SJCRH30 (cell line): Measurements from ENCODE around the gene MGAT5B. TPM values are rescaled to one million over a fixed set of nuclear protein-coding genes. Genes with fewer than 3 reads are reported as not detected.
A peak's percentile ranks its signal among the peaks of the same experiment; 100 is the strongest.

Experiments
- DNase-seq, 2 experiments: peaks; one replicate each; pipeline ENCODE4 v3.0.0-alpha.2; 2015 to 2020
- H3K27ac ChIP-seq: fragments of 250-450 bp; sonication (Bioruptor Pico); 2 replicates; pipeline ENCODE4 v1.5.1; 2020; ENCODE audit warnings: mild to moderate bottlenecking, moderate library complexity
- H3K27me3 ChIP-seq: fragments of 250-450 bp; sonication (Bioruptor Pico); 2 replicates; pipeline ENCODE4 v1.5.1; 2020; ENCODE audit warnings: mild to moderate bottlenecking, moderate library complexity
- H3K36me3 ChIP-seq: fragments of 250-450 bp; sonication (Bioruptor Pico); 2 replicates; pipeline ENCODE4 v1.5.1; 2020; ENCODE audit warnings: mild to moderate bottlenecking, moderate library complexity
- H3K4me1 ChIP-seq: fragments of 250-450 bp; sonication (Bioruptor Pico); 2 replicates; pipeline ENCODE4 v1.5.1; 2020; ENCODE audit warnings: mild to moderate bottlenecking, moderate library complexity
- H3K4me3 ChIP-seq: fragments of 250-450 bp; sonication (Bioruptor Pico); 2 replicates; pipeline ENCODE4 v1.5.1; 2020; ENCODE audit warnings: mild to moderate bottlenecking, moderate library complexity
- H3K9me3 ChIP-seq: fragments of 250-450 bp; sonication (Bioruptor Pico); replicated peaks from 2 replicates; pipeline ENCODE4 v1.5.1; 2020; ENCODE audit warnings: mild to moderate bottlenecking, moderate library complexity
- total RNA-seq: library from RNA; depleted of rRNA; stranded (reverse); fragments of >200 nt; shearing (Covaris generic); gene quantifications from 2 replicates; pipeline ENCODE4 v1.2.3, GENCODE V29; 2014

The MGAT5B gene
- total RNA-seq, 1 experiment from 2014 or later: 1.2 TPM

DNA sequence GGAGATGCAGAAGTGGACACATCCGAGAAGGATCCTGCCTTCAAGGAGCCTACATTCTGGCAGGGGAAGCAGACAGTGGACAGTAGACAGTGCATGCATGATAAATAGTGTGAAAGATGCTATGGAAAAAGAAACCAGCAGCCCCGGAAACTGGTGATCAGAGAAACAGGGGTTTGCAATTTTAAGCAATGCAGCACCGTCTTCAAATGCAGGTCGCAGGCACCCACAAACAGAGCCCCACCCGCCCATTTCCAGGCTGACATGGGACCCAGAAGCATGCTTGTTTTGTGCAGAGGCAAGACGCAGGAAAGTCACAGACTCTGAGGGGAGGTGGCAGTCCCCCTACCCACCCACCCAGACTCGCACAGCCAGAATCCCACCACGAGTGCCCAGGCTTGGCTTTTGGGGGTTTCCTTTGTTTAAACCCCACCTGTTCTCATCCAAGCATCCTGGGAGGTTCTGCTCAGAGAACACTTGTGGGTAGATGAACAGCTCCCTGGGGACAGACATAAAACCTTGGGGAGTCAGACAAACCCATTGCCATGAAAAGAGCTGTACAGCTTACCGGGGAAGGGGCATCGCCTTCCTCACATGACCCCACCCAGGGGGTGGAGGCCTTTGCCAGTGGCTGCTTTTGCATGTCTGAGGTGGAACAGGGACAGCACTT, 114.3 kb downstream of the MGAT5B start:
- H3K4me1 ChIP-seq: no peaks in the 10 kb centered on the region
- no peaks in the 10 kb centered on the region for H3K36me3 ChIP-seq
- peaks cover 30% of the 10 kb centered on the region for H3K27me3 ChIP-seq
- H3K9me3 ChIP-seq: peaks cover 4% of the 10 kb centered on the region
- H3K4me3 ChIP-seq: no peak overlapping the region
- DNase-seq: no peak
- H3K27ac ChIP-seq: no peak overlapping the region

DNA sequence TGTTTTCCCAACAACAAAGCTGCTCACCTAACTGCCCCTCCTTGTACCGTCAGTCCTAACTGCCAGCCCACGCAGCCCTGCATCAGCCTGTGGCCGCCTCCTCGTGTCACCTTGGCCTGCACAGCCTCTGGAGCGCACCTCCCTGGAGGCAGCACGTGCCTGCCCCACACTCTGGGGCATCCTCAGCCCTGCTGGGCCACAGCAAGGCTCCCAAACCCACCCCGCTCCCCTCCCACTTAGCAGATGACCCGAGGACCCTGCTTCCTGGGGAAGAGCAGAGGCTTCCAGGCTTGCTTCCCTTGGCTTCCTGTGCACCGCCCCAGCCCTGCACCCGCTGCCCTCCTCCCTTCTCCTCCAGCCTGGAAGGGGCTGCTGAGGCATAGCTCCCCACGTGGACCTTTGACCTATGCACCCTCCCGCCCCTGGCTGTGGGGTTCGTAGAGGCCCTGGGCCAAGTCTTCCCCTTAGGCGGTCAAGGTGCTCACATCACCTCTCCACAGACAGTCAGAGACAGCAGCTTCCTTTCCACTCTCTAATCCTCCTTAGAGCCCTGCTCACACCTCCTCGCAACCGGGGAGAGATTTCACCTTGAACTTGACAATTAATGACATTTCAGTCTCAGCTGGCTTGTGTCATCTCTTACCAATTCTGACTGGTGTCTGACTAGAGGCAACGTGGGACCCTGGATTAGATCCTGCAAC, 115.0 kb downstream of the MGAT5B start:
- H3K4me3 ChIP-seq: no peak overlapping the region
- DNase-seq: no peak
- H3K27ac ChIP-seq: no peak overlapping the region
- no peaks in the 10 kb centered on the region for H3K36me3 ChIP-seq
- no peaks in the 10 kb centered on the region for H3K4me1 ChIP-seq
- peaks cover 30% of the 10 kb centered on the region for H3K27me3 ChIP-seq
- peaks cover under 1% of the 10 kb centered on the region for H3K9me3 ChIP-seq

DNA sequence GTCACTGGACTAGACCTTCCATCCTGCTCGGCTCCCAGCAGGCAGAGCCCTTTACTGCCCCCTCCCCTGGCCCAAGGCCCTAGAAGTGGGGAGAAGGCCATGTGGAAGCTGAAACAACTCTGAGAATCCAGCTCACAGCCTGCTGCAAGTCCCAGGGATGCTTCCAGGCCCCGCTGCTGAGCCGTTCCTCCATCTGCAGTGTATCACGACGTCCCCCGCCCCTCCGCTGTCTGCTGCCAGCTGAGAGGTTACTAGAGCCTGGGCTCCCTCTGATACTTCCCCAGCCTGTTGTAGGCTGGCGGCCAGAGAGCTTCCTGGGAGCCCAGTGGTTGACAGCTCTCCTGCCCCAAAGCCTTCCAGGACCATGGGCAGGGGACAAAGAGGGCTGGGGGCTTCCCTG, 118.2 kb downstream of the MGAT5B start:
- DNase-seq: no peak
- no peak overlapping the region for H3K4me3 ChIP-seq
- H3K27me3 ChIP-seq: peaks cover 39% of the 10 kb centered on the region

DNA sequence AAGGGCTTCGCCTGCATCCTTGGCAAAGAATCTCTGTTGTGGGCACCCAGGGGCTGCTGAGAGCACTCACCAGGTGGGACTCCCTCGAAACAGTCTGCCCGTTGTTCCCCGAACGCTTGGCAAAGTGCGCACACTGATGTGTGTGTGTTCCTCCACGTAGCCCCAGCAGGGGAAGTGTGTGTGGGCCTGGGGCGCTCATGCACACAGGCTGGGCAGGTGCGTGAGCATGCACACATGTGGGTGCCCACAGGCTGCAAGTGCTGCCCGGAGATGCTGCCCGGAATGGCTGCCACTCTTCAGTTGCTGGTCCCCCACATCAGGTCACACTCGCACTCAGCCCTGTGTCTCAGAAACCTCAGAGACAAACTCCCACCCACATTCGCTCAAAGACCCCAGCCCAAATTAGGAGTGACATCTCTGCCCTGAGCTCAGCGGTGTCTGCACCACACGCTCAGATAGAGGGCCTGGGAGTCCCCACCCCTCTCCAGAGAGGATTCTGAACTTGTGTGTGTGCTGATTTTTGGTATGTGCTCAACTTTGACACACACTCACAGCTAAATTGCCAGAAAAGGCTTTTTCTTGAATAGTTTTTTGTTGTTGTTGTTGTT, 119.4 kb downstream of the MGAT5B start:
- H3K9me3 ChIP-seq: no peaks in the 10 kb centered on the region
- H3K27me3 ChIP-seq: peaks cover 42% of the 10 kb centered on the region
- H3K27ac ChIP-seq: no peak overlapping the region
- no peaks in the 10 kb centered on the region for H3K4me1 ChIP-seq
- DNase-seq: no peak
- H3K36me3 ChIP-seq: no peaks in the 10 kb centered on the region
- H3K4me3 ChIP-seq: no peak overlapping the region

More for the DNA sequence above, 118.2 kb downstream of the MGAT5B start:
- no peaks in the 10 kb centered on the region for H3K9me3 ChIP-seq
- H3K27ac ChIP-seq: no peak overlapping the region
- H3K36me3 ChIP-seq: no peaks in the 10 kb centered on the region
- no peaks in the 10 kb centered on the region for H3K4me1 ChIP-seq

DNA sequence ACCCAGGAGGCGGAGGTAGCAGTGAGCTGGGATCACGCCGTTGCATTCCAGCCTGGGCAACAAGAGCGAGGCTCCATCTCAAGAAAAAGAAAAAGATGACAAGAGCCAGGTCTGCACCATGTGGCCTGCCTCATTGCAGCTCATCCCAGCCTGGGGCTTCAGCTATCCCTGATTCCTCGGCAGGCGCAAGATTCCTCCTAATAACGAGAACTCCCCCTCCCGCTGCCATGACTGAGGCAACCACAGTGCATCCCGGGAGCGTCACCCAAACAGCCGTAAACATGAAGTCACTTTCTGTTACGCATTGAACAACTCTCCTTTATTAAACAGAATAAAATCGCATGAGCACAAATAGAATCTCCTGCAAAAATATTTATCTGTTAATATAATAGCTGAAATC, 120.6 kb downstream of the MGAT5B start:
- no peaks in the 10 kb centered on the region for H3K36me3 ChIP-seq
- no peak for DNase-seq
- H3K4me1 ChIP-seq: no peaks in the 10 kb centered on the region
- H3K4me3 ChIP-seq: no peak overlapping the region
- no peak overlapping the region for H3K27ac ChIP-seq
- H3K9me3 ChIP-seq: no peaks in the 10 kb centered on the region
- H3K27me3 ChIP-seq: peaks cover 42% of the 10 kb centered on the region

DNA sequence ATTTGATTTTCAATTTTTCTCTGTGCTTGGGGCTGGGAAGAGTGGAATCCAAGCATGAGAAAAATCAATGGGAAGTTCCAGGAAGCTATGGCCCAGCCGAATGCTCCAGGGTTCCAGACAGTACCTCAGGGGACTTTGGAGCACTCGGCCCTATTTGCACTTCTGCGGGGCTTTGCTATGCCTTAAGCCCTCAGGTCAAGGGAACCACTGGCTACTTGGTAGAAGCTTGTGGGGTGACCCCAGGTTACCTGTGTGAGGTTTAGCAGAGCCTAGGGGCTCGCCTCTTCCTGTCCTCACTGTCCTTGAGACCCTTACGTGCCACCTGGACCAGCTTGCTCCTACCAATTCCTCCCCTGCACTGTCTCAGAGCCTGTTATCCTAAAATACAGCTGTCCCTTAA, 121.3 kb downstream of the MGAT5B start:
- Histone ChIP-seq H3K4me1 (peaks cover 7% of the 10 kb centered on the region), H3K9me3 (no peaks in the 10 kb centered on the region), H3K4me3 (no peak overlapping the region), H3K27me3 (peaks cover 42% of the 10 kb centered on the region), H3K27ac (no peak overlapping the region), H3K36me3 (no peaks in the 10 kb centered on the region)
- no peak for DNase-seq

DNA sequence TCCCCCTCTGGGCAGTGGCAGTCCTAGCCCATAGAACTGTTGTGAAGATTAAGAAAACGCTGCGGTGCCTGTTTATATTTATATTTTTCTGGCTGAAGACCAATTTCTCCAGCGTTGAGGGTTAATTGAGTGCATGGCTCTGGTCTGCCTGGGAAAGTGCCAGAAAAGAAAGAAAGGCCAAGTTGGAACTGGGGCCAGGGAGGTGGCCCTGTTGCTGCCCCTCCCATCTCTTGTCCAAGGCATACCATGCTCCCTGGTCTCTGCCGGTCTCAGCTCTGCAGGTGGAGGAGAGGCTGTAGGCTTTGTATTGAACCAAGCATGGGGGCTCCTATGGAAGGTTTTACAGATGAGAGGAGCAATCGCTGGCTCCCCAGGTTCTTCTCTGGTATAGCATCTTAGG, 124.7 kb downstream of the MGAT5B start:
- H3K4me3 ChIP-seq: no peak overlapping the region
- H3K9me3 ChIP-seq: no peaks in the 10 kb centered on the region
- no peak for DNase-seq
- H3K27me3 ChIP-seq: peaks cover 51% of the 10 kb centered on the region
- no peak overlapping the region for H3K27ac ChIP-seq
- no peaks in the 10 kb centered on the region for H3K36me3 ChIP-seq
- H3K4me1 ChIP-seq: peaks cover 9% of the 10 kb centered on the region

DNA sequence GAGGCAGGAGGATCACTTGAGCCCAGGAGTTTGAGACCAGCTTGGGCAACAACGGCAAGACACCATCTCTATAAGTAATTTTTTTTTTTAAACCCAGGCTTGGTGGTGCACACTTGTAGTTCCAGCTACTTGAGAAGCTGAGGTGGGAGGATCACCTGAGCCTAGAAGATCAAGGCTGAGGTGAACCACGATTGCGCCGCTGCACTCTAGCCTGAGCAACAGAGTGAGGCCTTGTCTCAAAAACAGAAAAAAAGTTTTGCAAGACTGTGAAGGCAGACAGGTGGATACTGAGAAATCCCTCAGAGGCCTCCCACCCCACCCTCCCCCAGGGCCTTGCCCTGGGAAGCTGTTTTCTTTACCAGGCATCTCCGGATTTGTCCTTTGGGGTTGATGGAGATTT, 125.4 kb downstream of the MGAT5B start:
- Histone ChIP-seq H3K4me1 (peaks cover 16% of the 10 kb centered on the region), H3K36me3 (no peaks in the 10 kb centered on the region), H3K27me3 (peaks cover 51% of the 10 kb centered on the region), H3K4me3 (no peak overlapping the region), H3K9me3 (no peaks in the 10 kb centered on the region), H3K27ac (no peak overlapping the region)
- DNase-seq: peak in 1 of 2 experiments; percentile 26

DNA sequence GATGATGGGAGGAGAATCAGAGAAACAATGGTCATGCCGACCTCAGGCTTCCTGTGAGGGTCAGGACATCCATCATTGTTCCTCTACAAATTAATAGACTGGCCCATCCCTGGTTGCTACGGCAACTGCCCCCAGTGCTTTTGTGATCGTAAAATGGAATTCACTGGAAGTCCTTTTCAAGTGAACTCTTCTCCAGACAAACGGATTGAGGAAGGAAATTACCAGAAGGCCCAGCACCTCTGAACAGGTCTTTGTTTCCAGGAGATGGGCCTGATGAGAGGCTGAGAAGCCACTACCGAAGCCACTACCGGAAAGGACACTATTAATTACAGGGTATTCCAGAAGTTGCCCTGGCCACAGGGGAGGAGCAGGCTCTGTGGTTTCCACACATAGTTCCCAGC, 126.0 kb downstream of the MGAT5B start:
- Histone ChIP-seq H3K9me3 (no peaks in the 10 kb centered on the region), H3K27ac (no peak overlapping the region), H3K4me1 (peaks cover 20% of the 10 kb centered on the region), H3K27me3 (peaks cover 51% of the 10 kb centered on the region), H3K36me3 (no peaks in the 10 kb centered on the region), H3K4me3 (no peak overlapping the region)
- peak in 1 of 2 experiments; percentile 39 for DNase-seq

DNA sequence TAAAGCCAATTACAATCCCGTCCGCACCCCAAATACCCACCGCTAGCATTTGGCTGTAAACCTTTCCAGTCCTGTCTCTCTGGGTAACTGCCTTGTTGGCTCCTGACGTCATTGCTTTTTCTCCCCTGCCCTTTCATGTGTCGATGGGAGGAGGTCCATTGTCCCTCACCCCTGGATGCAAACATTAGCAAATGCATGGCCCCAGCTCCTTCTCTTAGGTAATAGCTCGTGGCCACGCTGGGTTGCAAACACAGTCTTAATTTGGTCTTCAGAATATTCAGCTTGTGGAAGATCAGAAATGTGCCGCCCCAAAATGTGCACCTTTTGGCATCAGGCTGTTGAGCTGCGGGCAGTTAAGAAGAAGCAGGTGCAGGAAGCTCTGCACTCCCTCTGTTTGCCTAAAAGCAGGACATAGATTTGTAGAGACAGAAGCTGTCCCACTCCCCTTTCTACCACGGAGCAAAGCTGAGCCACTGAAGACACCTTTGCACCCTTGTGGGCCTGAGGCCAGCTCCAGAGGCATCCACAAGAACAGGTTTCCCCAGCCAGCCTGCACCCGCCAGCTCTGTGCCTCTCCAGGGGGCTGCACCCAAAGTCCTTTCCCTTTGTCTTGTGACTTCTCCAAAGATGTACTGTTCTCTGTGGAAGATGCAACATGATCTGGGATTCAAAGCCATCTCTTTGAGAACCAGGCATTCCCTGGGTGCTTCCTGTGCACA, 127.3 kb downstream of the MGAT5B start:
- Histone ChIP-seq H3K4me3 (no peak overlapping the region), H3K9me3 (no peaks in the 10 kb centered on the region), H3K4me1 (peaks cover 20% of the 10 kb centered on the region), H3K36me3 (no peaks in the 10 kb centered on the region), H3K27ac (no peak overlapping the region), H3K27me3 (peaks cover 43% of the 10 kb centered on the region)
- DNase-seq: no peak

DNA sequence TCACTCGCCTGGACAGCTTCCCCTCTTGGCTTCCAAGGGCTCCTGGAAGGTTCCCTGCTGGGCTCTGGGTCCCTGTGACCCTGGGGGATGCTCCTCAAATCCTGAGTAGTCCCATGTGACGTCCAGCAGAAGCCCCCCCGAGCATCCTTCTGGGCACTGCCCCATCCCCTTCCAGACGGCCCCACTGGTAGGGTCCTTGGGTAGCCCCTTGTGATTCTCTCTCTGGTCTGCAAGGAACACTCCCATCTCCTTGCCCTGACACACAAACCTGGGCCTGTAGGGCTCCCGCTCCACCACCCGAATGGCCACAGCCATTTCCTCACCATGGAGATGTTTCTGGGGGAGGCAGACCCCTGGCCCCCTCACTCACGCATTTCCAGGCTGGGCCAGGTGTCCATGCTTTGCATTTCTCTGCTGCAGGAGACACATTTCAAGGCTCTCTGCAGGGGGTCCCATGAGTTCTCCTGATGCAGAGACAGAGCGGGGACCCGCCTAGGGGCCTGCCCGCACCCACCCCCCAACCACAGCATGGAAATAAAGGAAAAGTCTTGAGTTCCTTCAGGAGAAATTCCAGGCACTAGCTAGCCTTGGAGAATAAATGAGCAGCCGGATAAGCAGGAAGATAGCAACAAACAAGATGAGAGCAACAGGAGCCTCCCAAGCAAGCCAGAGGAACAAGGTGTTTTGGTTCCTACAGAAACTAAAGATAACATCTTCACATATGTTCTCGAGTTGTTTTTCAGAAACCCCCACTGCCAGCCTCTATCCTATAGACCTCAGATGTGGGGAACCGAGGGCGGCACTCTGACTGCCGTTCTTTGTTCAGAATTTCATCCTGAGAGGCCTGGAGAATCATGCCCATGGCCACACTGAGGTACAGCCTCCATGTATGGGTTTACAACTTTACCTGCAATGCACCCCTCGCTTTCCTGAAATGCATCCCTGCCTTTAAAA, 128.8 kb downstream of the MGAT5B start:
- no peak overlapping the region for H3K4me3 ChIP-seq
- H3K9me3 ChIP-seq: no peaks in the 10 kb centered on the region
- H3K36me3 ChIP-seq: no peaks in the 10 kb centered on the region
- peaks cover 24% of the 10 kb centered on the region for H3K4me1 ChIP-seq
- no peak for DNase-seq
- peaks cover 40% of the 10 kb centered on the region for H3K27me3 ChIP-seq
- H3K27ac ChIP-seq: no peak overlapping the region

DNA sequence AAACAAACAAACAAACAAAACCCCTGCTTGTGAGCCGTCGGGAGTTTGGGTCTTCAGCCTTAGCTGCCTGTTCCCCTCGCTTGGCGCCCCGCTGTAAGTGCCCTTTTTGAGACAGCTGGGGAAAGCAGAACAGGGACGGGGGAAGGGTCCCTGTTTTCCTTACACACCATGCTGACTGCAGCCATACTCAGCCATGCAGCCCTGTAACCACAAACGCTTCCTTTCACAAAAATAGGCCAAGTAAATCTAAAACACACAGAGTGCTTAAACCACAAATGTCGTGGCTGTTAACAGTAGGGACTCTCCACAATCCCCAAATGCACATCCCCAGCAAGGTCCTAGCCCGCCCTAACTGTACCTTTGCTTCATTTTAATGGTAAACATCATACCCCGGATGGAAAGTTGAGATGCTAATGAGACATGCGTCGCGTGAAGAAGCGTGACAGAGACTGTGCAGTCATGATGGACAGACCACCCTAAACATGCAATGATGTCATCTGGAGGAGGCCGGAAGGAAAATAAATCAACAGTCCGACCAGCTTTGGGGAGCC, 129.9 kb downstream of the MGAT5B start:
- no peaks in the 10 kb centered on the region for H3K36me3 ChIP-seq
- H3K4me3 ChIP-seq: no peak overlapping the region
- DNase-seq: peak; percentile 41 to 60
- H3K27me3 ChIP-seq: peaks cover 30% of the 10 kb centered on the region
- H3K27ac ChIP-seq: no peak overlapping the region
- peaks cover 32% of the 10 kb centered on the region for H3K4me1 ChIP-seq
- no peaks in the 10 kb centered on the region for H3K9me3 ChIP-seq

DNA sequence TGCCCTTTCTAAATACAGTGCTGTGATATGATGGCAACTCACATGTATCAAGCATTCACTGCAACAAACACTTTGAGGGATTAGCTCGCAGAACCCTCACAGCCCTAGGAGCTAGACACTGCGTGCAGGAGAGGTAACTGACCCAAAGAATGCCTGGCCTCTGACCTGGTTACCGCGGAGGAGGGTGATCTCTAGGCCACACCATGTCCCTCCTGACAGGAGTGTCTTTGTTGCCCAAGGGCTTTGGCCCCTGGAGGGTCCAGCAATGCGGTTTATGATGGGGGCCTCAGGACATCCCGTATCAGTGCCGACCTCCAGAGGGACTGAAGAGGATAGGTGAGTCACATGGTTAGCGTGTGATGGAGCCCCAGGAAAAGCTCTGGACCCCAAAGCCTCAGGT, 130.6 kb downstream of the MGAT5B start:
- Histone ChIP-seq H3K36me3 (no peaks in the 10 kb centered on the region), H3K27ac (no peak overlapping the region), H3K9me3 (no peaks in the 10 kb centered on the region), H3K4me1 (peaks cover 33% of the 10 kb centered on the region), H3K27me3 (peaks cover 23% of the 10 kb centered on the region), H3K4me3 (no peak overlapping the region)
- no peak for DNase-seq
